SK-N-MC (cell line): Measurements from ENCODE around the gene MTREX.

Experiments
- DNase-seq: peaks from one replicate; pipeline ENCODE4 v3.0.0-alpha.2; 2011; ENCODE audit warnings: low read depth, low spot score
- H3K27ac ChIP-seq: fragments of 200-600 bp; sonication (generic); 2 replicates; pipeline ENCODE4 v1.5.1; 2016; ENCODE audit warnings: mixed run types
- H3K36me3 ChIP-seq: fragments of 200-600 bp; sonication (generic); 2 replicates; pipeline ENCODE4 v1.6.1; 2017; ENCODE audit warnings: antibody characterized with exemption, low read length, mixed read lengths; ENCODE audit not compliant: insufficient read depth
- H3K4me3 ChIP-seq: fragments of 200-600 bp; sonication (generic); 2 replicates; pipeline ENCODE4 v1.5.1; 2016
- H3K9ac ChIP-seq: fragments of 200-600 bp; sonication (generic); 2 replicates; pipeline ENCODE4 v1.8.0; 2017; ENCODE audit warnings: mixed run types, mixed read lengths; ENCODE audit not compliant: insufficient read length
- H3K9me3 ChIP-seq: fragments of 200-600 bp; sonication (generic); 2 replicates; pipeline ENCODE4 v1.6.1; 2017; ENCODE audit warnings: low read depth, mild to moderate bottlenecking, antibody characterized with exemption, low read length, moderate library complexity, mixed read lengths
- EZH2 ChIP-seq: fragments of 200-600 bp; sonication (generic); IDR thresholded peaks from one replicate; pipeline ENCODE4 v1.6.1; 2017; ENCODE audit warnings: antibody characterized with exemption
- FOXP2 ChIP-seq: optimal IDR thresholded peaks from 2 replicates; pipeline ENCODE3; 2011; ENCODE audit warnings: mild to moderate bottlenecking, moderate library complexity; ENCODE audit not compliant: insufficient read depth; ENCODE audit errors: extremely low read length, control extremely low read depth
- POLR2AphosphoS5 ChIP-seq: IDR thresholded peaks from 2 replicates; pipeline ENCODE4 v1.6.1; 2012; ENCODE audit warnings: mild to moderate bottlenecking, low read depth, low read length, borderline replicate concordance

The MTREX gene

DNA sequence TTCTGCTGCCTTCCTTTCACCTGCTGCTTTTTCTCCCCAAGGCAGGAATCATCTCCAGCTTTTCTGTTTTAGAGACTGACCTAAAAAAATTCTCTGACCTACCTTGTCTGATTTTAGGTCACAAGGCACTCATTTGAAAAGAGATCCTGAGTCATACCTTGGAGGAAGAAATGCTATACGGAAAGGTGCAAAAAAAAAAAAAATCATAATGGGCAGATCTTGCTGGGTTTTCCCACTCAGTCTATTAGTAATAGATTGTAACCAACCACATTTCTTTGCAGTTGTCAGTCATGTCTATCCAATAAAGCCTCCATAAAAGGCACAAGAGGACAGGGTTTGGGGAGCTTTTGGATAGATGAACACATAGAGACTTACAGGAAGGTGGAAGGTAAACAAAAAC is 70.0 kb downstream of the MTREX start:
- TF ChIP-seq EZH2 (no peak), FOXP2 (no peak), POLR2AphosphoS5 (no peak)
- Histone ChIP-seq H3K27ac (no peak overlapping the region), H3K36me3 (peaks cover 61% of the 10 kb centered on the region), H3K9ac (no peak overlapping the region), H3K9me3 (no peaks in the 10 kb centered on the region), H3K4me3 (no peak overlapping the region)
- DNase-seq = no peak

GRCh38 chr5:55383254-55383653 is 75.5 kb downstream of the MTREX start:
- Histone ChIP-seq H3K36me3 (peaks cover 75% of the 10 kb centered on the region), H3K4me3 (no peak overlapping the region), H3K9me3 (0 out of 2 replicates have a peak, but pooled peaks cover 3% of the 10 kb centered on the region), H3K27ac (no peak overlapping the region), H3K9ac (no peak overlapping the region)
- no peak for DNase-seq
- no peak for TF ChIP-seq FOXP2
- TF ChIP-seq EZH2 = no peak
- no peak for TF ChIP-seq POLR2AphosphoS5

DNA sequence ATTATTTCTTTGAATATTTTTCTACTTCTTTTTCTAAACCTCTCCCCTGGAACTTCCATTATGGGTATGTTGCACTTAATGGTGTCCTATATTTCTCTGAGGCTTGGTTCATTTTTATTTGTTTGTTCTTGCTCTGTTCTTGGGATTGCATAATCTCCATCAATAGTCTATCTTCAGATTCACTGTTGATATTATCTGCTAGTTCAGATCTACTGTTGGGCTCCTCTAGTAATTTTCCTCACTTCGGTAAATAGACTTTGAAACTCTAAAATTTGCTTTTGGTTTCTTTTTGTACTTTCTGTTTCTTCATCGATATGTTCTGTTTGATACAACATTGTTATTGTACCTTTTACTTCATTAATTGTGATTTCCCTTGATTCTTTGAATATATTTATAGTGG is 76.3 kb downstream of the MTREX start:
- no peak overlapping the region for H3K27ac ChIP-seq
- no peak for DNase-seq
- no peak overlapping the region for H3K4me3 ChIP-seq
- no peak for TF ChIP-seq POLR2AphosphoS5
- TF ChIP-seq FOXP2 = no peak
- no peak for TF ChIP-seq EZH2
- H3K9me3 ChIP-seq = 0 out of 2 replicates have a peak, but pooled peaks cover 3% of the 10 kb centered on the region
- peaks cover 78% of the 10 kb centered on the region for H3K36me3 ChIP-seq
- H3K9ac ChIP-seq = no peak overlapping the region

DNA sequence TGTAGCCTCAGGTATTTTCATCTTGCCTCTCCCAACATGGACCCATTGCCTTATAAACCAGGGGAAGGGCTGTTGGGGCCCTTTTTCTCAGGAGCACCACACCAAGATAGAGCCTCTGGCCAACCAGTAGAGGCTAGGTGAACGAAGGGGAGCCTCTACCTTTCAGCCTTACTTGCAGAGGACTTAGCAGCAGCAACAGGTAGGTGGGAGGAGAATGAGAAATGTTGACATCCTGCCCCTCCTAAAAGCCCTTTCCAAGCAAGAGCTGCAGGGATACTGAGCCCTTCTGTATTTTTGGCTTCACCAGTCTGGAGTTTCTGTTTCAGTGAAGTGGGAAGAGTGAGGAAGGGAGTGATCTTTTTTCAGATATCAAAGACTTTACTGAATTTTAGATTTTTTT is 77.4 kb downstream of the MTREX start:
- DNase-seq = no peak
- Histone ChIP-seq H3K27ac (no peak overlapping the region), H3K9ac (no peak overlapping the region), H3K4me3 (no peak overlapping the region), H3K36me3 (peaks cover 77% of the 10 kb centered on the region), H3K9me3 (0 out of 2 replicates have a peak, but pooled peaks cover 3% of the 10 kb centered on the region)
- TF ChIP-seq EZH2 (no peak), POLR2AphosphoS5 (no peak), FOXP2 (no peak)

GRCh38 chr5:55385846-55386245 is 78.1 kb downstream of the MTREX start:
- TF ChIP-seq FOXP2 (no peak), POLR2AphosphoS5 (no peak), EZH2 (no peak)
- DNase-seq = no peak
- peak overlapping the region; percentile 42; the same call in 1 of the 2 replicates for H3K27ac ChIP-seq
- no peak overlapping the region for H3K9ac ChIP-seq
- 0 out of 2 replicates have a peak, but pooled peaks cover 3% of the 10 kb centered on the region for H3K9me3 ChIP-seq
- no peak overlapping the region for H3K4me3 ChIP-seq
- peaks cover 77% of the 10 kb centered on the region for H3K36me3 ChIP-seq

DNA sequence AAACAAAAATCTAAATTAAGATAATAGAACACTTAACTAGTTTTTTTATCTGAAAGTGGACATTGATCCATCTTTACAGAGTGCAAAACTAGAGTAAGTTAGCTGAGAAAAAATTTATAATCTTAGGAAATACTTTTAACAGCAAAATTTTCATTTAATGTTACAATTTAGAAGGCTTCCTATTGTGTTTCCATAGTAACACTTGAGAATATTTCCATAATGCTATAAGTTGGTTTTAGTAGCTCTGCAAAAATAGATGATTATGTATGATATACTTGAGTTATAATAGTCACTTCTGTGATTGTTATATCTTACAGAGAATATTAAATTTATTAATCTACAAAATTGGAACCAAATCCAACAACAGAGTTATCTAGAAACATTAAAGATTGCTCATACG is 78.6 kb downstream of the MTREX start:
- H3K36me3 ChIP-seq = peaks cover 81% of the 10 kb centered on the region
- TF ChIP-seq POLR2AphosphoS5 (no peak), FOXP2 (no peak), EZH2 (no peak)
- H3K9me3 ChIP-seq = 0 out of 2 replicates have a peak, but pooled peaks cover 3% of the 10 kb centered on the region

GRCh38 chr5:55387865-55388264 is 80.1 kb downstream of the MTREX start:
- DNase-seq = no peak
- no peak overlapping the region for H3K27ac ChIP-seq
- TF ChIP-seq EZH2 (no peak), POLR2AphosphoS5 (no peak), FOXP2 (no peak)
- H3K9ac ChIP-seq = no peak overlapping the region
- peaks cover 83% of the 10 kb centered on the region for H3K36me3 ChIP-seq
- 0 out of 2 replicates have a peak, but pooled peaks cover 3% of the 10 kb centered on the region for H3K9me3 ChIP-seq
- H3K4me3 ChIP-seq = no peak overlapping the region

More for the DNA sequence above, 78.6 kb downstream of the MTREX start:
- no peak for DNase-seq
- Histone ChIP-seq H3K9ac (no peak overlapping the region), H3K4me3 (no peak overlapping the region), H3K27ac (peak overlapping the region; percentile 42; the same call in 1 of the 2 replicates)

DNA sequence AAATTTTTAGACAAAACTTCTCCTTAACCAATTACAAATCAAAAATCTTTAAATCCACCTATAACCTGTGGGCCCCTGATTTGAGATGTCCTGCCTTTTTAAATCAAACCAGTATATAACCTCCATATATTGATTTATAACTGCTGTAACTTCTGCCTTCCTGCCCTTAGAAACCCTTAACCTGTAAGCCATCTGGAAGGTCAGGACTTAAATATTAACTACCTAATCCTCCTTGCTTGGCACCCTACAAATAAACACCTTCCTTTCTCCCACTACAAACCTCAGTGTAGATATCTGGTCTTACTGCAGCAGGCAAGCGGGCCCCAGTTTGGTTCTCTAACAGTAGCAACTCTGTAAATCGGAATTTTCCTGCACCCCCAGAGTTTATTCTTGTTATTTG is 83.9 kb downstream of the MTREX start:
- no peaks in the 10 kb centered on the region for H3K9me3 ChIP-seq
- no peak overlapping the region for H3K4me3 ChIP-seq
- no peak overlapping the region for H3K27ac ChIP-seq
- TF ChIP-seq EZH2 = no peak
- TF ChIP-seq POLR2AphosphoS5 = no peak
- TF ChIP-seq FOXP2 = no peak
- peaks cover 66% of the 10 kb centered on the region for H3K36me3 ChIP-seq
- DNase-seq = no peak
- no peak overlapping the region for H3K9ac ChIP-seq

GRCh38 chr5:55392669-55393068 is 84.9 kb downstream of the MTREX start:
- Histone ChIP-seq H3K9me3 (no peaks in the 10 kb centered on the region), H3K4me3 (no peak overlapping the region), H3K27ac (no peak overlapping the region), H3K9ac (no peak overlapping the region), H3K36me3 (peaks cover 73% of the 10 kb centered on the region)
- no peak for TF ChIP-seq FOXP2
- no peak for TF ChIP-seq POLR2AphosphoS5
- TF ChIP-seq EZH2 = no peak
- DNase-seq = no peak
